ENCODE results near the gene SOX8.

GRCh38 chr16:938136-938535 is 43.4 kb upstream of the SOX8 start:
- TF ChIP-seq FOXA1 (IDR thresholded peaks at IDR 0.05) (no peak), NFRKB (IDR thresholded peaks at IDR 0.05) (no peak), SP1 (IDR thresholded peaks at IDR 0.05) (no peak), ARNT (IDR thresholded peaks at IDR 0.05) (no peak), FOXK2 (IDR thresholded peaks at IDR 0.05) (no peak), BHLHE40 (IDR thresholded peaks at IDR 0.05; ENCODE audit: borderline replicate concordance) (no peak), L3MBTL2 (conservative IDR thresholded peaks at IDR 0.05) (no peak), FOXM1 (IDR thresholded peaks at IDR 0.05; ENCODE audit: borderline replicate concordance) (no peak)
